Esophagus mucosa (tissue), 1 donor: ENCODE data around the gene KLHL8. TPM values are rescaled to one million over a fixed set of nuclear protein-coding genes. Genes with fewer than 3 reads are reported as not detected.
"Not testable (repeated sequence)": the region's sequence is repeated elsewhere in the genome, so short reads cannot be mapped to it uniquely, and the experiment has no call there.

Experiments used
- ATAC-seq: fragments of 200-7000 bp; cut with Tn5 transposase; one replicate; pipeline ENCODE4 v1.9.1; 2020
- total RNA-seq: library from RNA; stranded (reverse); gene quantifications from one replicate; pipeline ENCODE4 v1.2.4, GENCODE V29; 2023
- donor health status: DM: yes; HTN: yes; CAD: no.

KLHL8 gene
- total RNA-seq, 1 donor from 2014 or later = 6.4 TPM

DNA sequence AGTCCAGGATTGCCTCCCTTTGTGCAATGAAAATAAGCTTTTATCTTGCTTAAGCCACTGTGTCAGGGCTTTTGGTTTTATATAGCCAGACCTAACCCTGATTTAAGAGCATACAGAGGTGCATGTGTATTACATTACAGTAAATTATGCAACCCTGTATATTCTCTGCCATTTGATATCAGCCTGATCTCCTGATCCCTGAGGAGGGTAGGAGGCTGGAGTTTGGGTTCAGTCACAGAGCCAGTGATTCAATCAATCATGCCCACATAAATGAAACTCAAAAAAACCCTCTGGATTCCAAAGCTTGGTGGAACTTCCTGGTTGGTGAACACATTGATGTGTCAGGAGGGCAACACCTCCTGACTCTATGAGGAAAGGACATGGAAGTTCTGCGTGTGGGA is 7.3 kb upstream of the KLHL8 start:
- no peak for ATAC-seq

DNA sequence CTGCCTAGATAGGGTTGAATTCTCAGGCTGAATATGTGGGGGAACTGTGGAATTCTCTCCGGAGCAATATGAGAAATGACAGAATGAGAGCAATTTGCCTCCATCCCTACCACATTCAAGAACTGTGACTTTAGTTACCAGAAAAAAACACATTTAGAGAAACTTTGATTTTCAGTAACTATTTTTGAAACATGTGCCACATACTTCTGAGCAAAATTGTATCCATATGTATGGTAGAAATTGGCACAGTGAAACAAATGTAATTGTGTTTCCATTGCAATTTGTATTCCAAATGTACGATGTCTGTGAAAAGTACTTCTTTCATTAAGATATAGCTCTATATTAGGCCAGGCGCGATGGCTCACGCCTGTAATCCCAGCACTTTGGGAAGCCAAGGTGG is 5.5 kb upstream of the KLHL8 start:
- no peak for ATAC-seq

DNA sequence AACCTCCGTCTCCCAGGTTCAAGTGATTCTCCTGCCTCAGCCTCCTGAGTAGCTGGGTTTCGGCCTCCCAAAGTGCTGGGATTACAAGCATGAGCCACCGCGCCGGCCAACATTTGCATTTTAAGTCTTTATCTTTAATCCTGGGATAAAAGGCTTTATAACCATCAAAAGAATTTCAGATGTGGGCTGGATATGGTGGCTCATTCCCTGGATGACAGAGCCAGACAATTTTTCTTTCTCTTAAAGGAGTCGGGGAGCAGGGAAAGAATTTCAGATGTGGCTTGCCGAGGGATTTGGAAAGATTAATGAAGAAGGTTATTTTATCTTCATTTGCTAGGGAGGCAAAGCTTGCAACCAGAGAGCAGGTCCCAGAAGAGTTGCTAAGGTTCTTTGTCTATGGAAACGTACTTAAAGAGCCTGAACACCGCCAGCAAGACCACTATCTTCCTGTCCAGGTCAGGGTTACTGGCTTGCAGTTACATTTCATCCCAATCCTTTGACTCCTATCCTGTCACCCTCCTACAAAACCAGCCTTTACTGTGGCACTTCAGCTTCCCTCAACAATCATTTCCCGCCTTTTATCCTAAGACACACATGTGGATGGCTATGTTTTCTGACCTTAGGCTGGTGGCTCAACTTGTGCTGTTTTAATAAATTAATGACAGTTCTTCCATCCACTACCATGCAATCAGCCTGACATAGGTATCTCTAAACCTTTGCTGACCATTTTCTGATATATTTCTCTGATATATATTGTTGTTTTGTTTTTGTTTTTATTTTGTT is 3.9 kb upstream of the KLHL8 start:
- no peak for ATAC-seq

DNA sequence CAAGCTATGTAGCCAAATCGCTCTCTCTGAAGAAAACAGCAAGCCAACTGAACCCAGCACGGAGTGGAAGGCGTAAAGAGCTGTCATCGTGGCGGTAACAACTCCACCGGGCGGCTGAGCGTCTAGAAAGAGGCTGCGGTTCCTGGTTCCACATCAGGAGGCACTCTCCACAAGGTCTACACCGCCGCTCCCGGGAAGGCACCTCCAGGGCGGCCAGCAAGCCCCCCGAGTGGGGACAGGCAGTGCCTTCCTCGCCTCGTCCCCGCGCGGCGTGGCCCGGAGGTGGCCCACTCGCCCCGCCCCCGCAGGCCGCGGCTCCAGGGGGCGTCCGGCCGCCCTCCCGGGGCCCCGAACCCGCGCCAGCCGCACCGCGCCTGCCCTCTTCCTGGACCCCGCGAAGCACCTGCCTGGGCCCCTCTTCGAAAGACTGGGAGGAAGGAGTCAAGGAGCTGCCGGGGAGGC is 755 bp downstream of the KLHL8 start:
- ATAC-seq = peak; percentile 50

DNA sequence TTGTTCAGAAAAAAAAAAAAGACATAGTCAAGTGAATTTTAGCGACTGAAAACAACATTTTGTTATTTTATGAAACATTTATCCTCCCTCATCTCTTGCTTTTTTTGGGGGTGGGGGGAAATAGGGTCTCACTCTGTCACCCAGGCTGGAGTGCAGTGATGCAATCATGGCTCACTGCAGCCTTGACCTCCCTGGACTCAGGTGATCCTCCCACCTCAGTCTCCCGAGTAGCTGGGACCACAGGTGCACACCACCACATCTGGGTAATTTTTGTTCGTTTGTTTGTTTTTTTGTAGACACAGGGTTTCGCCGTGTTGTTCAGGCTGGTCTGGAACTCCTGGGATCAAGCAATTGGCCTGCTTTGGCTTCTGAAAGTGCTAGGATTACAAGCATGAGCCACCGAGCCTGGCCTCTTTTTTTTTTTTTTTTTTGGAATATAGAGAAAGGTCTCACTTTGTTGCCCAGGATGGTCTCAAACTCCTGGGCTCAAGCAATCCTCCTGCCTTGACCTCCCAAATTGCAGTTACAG is 3.1 kb downstream of the KLHL8 start:
- not testable (repeated sequence) for ATAC-seq

DNA sequence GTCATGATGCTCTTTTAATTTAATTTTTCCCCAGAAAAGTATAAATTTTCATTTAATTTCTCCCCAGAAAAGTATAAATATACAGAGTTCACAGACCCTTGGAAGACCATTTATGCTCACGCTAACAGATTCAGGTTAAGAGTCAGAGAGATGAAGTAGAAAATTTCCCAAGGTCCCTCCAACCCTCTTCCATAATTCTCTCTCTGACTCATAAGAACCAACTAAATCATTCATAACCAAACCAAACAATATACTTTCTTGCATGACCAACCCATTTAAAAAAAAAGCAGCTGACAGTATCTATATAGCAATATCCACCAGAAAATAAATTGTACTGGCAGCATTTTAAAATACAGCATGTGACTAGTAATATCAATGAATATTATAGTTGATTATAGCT is 3.9 kb downstream of the KLHL8 start:
- no peak for ATAC-seq

DNA sequence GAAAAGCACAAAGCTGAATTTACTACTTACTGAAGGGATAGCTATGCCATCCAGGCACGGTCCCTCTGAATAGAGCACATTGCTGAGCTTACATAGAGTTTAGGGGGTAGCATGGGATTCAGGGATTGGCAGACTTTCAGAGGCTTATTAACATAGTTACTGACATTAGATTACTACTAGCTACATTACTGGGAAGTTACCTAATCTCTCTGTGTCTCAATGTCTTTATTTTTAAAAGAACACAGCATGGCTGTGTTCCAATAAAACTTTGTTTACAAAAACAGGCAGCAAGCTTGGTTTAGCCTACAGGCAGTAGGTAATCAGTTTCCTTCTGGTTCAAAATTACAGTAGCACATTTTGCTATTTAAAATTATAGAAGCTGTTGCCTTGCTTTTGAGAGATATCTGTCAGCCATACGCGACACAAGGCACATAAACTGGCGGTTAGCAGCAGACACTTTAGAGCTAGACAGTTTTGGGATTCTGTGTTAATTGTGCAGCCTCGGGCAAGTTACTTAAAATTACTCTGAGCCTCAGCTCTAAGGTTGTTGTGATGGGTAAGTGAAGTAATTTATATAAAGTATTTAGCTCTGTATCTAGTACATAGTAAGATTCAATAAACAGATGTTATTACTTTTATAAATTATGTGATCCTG is 6.9 kb downstream of the KLHL8 start:
- ATAC-seq = no peak

DNA sequence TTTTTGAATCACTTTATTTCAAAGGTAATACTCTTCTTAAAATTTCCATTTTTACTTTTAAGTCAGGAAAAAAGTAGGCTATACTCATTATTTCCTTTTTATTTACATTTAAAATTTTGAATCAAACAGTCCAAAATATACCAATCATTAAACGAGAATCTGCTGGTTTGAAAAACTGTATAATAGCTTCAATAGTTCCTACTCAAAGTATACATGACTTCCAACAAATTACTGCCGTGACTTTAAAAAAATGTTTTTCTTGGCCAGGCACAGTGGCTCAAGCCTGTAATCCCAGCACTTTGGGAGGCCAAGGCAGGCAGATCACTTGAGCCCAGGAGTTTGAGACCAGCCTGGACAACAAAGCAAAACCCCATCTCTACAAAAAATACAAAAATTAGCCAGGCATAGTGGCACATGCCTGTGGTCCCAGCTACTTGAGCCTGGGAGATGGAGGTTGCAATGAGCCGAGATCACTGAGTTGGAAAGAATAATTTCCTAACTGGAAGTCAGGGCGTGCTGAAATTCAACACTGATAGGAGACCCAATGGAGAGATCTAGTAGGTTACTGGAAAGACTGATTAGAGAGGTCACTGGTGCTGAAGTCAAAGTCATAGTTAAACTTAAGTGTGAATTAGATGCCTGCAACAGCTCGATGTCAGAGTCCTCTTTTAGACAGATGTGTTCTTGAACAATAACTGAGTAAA is 9.0 kb downstream of the KLHL8 start:
- no peak for ATAC-seq

DNA sequence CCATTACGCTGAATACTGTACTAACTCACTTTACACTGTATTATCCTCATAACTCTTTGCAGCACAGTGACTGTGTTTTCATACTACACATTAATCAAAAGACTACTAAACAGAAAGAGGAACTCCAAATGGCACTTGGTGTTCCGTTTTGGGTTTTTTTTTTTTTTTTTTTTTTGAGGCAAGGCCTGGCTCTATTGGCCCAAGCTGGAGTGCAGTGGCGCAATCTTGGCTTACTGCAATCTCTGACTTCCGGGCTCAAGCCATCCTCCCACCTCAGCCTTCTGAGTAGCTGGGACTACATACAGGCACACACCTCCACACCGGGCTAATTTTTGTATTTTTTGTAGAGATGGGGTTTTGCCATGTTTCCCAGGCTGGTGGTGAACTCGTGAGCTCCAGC is 10.7 kb downstream of the KLHL8 start:
- ATAC-seq = peak; percentile 17

DNA sequence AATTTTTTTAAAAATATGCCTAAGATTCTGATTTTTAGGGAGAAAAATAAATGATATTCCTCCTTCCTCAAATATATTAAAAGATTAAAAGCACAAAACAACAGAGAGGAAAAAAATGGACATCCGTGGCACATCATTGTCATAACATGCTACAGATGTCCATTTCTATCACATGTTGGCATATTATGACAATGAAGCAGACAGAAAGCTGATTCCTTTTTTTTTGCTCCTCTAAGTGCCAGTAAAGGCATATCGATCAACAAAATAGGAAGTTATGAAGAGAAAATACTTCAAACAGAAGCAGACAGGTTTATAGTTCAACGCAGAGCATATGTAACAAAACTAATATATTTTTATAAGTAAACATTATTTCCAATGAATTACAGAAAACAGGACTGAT is 11.2 kb downstream of the KLHL8 start:
- no peak for ATAC-seq

DNA sequence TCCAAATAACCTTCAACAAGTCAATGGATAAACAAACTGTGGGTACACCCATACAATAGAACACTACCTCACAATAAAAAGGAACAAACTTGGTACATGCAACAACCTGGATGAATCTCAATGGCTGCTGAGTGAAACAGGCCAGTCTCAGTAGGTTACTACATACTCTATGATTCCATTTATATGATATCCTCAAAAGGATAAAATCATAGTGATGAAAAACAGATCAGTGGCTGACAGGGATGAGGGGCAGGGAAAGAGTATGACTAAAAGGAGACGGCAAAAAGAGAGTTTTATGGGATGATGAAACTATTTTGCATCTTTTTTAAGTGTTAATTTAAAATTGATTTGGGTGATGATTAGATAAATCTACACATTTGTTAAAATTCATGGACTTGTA is 15.9 kb downstream of the KLHL8 start:
- ATAC-seq = no peak

DNA sequence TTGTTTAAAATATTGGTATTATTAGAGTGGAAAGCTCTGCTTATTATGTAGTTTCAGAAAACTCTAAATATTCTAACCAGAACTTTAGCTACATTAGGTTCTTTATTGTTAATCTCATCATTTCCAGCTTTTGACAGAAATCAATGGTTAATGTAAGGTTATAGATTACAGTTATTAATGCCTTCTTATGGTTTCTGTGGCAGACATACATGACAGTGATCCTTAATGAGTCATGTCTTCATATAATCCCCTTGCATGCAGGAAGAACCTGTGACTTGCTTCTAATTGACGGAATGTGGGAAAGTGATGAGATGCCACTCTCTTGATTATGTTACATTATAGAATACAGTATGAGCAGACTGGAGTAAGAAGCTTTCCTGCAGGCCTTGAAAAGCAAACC is 23.5 kb downstream of the KLHL8 start:
- no peak for ATAC-seq

DNA sequence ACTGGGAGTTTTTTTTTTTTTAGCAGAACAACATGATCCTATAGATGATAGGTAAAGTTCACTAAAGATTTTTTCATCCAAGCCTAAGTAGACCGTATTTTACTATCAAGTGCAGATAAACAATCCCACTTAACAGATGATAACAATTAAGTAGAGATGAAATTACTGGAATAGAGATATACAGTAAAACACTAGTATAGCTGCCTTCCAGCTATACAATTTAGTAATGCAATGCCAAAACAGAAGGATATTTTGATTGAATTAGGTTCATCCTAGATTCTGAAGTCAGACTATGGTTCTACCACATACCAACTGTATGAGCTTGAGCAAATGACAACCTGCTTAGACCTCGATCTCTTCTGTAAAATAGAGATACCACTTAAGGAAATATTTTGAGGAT is 24.3 kb downstream of the KLHL8 start:
- ATAC-seq = no peak

DNA sequence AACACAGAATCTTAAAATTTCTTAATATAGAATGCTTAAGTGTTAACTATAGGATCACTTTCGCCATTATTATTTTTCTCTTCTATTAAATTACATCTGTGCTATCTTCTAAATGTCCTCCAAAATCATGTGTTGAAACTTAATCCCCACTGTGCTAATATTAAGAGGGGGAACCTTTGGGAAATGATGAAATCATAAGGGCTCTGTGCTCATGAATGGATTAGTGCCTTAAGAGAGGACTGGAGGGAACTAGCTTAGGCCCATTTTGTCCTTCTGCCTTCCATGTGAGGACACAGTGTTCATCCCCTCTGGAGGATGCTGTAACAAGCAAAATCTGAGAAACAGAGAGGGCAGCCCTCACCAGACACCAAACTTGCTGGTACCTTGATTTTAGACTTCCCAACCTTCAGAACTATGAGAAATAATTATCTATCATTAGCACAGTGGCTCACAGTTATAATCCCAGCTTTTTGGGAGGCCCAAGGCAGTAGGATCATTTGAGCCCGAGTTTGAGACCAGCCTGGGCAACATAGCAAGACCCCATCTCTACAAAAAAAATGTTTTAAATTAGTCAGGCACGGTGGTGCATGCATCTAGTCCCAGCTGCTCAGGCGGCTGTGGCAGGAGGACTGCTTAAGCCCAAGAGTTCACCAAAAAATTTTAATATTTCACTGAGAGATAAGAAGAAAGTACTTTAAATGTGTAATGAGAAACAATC is 26.3 kb downstream of the KLHL8 start:
- ATAC-seq = no peak

DNA sequence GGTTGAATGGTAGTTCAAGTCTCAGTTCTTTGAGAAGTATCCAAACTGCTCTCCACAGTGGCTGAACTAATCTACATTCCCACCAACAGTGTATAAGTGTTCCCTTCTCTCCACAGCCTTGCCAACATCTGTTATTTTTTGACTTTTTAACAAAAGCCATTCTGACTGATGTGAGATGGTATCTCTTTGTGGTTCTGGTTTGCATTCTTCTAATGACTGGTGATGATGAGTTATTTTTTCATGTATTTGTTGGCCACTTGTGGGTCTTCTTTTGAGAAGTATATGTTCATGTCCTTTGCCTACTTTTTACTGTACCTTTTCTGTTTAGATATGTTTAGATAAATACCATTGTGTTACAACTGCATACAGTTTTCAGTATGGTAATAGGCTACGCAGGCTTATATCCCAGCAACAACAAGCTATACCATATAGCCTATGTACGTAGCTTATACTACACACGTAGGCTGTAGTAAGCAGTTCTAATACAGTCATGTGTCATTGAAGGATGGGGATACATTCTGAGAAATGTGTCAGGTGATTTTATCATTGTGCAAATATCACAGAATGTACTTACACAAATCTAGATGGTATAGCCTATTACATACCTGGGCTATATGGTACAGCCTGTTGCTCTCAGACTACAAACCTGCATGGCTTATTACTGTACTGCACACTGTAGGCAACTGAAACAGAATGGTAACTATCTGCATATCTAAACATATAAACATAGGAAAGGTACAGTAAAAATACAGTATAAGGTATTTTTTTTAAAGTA is 28.1 kb downstream of the KLHL8 start:
- ATAC-seq = no peak

DNA sequence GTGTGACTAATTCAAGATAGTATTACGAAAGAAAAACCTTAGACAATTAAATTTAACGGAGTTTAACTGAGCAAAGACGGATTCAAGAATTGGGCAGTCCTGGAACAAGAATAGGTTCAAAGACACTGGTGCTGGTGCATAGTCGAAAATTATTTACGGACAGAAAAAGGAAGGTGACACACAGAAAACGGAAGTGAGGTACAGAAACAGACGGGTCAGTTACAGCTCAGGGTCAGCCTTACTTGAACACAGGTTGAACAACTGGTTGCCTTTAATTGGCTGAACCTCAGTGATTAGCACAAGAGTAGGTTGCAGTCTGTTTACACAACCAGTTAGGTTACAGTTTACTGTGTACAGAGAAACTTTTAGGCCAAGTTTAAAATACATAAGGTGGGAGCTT is 31.5 kb downstream of the KLHL8 start:
- ATAC-seq = no peak

DNA sequence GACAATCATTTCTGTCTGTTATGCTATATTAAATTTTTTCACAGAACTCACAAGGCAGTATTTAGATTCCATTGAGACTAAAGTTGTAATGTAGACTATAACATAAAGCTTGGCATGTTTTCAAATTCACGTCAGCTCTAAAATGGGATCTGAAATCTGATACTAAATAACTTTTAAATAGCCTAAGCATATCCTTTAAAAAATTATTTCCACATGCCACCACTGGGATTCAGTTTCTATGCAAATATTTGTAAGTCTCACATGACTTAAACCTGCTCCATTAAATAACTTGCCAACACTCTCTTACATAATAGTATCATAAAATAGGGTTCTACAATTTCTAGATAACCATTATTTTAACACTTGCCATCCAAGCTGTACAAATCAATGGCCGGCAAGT is 32.4 kb downstream of the KLHL8 start:
- no peak for ATAC-seq

DNA sequence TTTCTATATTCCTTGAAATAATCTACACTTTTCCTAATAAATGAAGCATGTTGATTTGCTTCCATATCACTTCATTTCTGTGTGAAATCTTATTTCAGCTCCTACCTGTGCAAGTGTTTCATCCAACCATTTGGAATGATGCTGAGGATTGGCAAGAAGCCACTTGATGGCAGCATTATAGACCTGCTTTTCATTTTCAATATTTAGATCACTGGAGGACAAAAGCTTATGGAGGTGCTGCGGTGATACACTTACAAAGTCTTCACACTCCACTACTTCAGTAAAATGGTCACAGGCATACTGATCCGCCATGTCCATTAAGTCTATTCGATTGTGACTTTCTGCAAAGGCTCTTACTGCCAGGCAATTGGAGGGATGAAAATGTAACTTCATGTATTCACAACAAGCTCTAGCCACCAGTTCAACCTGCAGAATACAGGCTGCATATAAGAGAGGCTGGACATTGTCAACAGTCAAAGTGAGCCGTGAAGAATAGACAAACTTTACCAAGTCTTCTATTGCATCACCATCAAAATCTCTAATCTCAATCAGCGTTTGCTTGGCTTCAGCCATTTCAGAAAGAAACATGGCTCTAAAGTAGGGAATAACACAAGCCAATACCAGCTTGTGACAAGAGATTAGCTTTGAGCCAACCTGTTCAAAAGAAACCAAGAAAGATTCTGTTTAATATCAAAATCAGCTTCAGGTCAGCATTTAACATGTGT is 35.1 kb downstream of the KLHL8 start:
- ATAC-seq = no peak

DNA sequence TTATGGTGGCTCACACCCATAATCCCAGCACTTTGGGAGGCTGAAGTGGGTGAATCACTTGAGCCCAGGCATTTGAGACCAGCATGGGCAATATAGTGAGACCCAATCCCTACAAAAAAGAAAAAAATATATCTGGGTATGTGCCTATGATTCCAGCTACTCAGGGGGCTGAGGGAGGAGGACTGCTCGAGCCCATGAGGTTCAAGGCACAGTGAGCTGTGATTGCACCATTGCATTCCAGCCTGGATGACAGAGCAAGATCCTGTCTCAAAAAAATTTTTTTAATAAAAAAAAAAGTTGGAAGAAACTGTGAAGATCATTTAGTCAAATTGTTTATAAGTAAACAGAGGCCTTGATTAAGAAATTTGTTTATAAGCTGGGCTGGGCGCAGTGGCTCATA is 39.7 kb downstream of the KLHL8 start:
- no peak for ATAC-seq

DNA sequence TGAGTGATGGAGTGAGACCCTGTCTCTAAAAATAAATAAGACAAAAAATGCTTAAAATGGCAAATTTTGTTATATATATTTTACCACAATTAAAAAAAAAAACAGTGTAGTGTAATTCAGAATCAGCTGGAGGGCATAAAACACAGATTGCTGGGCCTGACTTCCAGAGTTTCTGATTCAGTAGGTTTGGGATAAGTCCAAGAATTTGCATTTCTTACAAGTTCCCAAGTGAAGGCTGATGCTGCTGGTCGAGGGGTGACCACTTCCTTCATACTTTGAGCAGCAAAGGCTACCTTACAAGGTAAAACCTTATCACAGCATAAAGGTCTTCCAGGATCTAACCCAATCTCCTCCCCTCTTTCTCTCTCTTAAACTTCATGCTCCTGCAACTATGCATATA is 40.7 kb downstream of the KLHL8 start:
- ATAC-seq = no peak

DNA sequence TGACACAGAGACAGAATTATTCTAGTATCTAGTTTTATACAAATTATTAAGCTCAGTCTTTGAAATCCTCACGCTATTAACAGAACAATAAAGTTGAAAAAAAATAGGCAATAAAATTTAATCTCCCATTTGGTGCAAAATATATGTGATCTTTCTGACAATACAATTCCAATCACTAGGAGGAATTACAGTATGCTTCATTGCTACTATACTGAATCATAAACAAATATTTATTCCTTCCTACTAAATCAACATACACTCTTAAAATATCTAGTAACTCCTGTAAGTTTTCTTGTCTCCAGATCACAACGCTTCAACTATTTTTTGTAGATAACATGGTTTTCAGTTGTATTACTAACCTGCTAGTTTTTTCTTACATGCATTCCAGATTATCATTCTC is 45.7 kb downstream of the KLHL8 start:
- no peak for ATAC-seq
